Colonic mucosa (tissue), 4 donors: ENCODE measurements around the gene FILIP1. TPM values are rescaled to one million over a fixed set of nuclear protein-coding genes. Genes with fewer than 3 reads are reported as not detected.
"Not testable (repeated sequence)": the region's sequence is repeated elsewhere in the genome, so short reads cannot be mapped to it uniquely, and the experiment has no call there.

Experiments used
- DNase-seq: peaks from one replicate; pipeline ENCODE4 v3.0.0-alpha.2; 2020
- H3K27ac ChIP-seq: fragments of 200-600 bp; one replicate; pipeline ENCODE4 v1.8.0; 2021
- H3K27me3 ChIP-seq: fragments of 200-600 bp; one replicate; pipeline ENCODE4 v1.8.0; 2021
- H3K36me3 ChIP-seq: fragments of 200-600 bp; one replicate; pipeline ENCODE4 v1.8.0; 2021
- H3K4me1 ChIP-seq: fragments of 200-600 bp; one replicate; pipeline ENCODE4 v1.8.0; 2021; ENCODE audit warnings: mild to moderate bottlenecking
- H3K4me3 ChIP-seq: fragments of 200-600 bp; one replicate; pipeline ENCODE4 v1.8.0; 2021
- H3K9ac ChIP-seq, 2 donors: one replicate each; pipeline ENCODE4 v1.7.0; 2013; ENCODE audit warnings: control low read depth in 2 of 2, low read depth in 2 of 2, low read length in 2 of 2
- H3K9me3 ChIP-seq: fragments of 200-600 bp; one replicate; pipeline ENCODE4 v1.8.0; 2021
- CTCF ChIP-seq: fragments of 200-600 bp; IDR thresholded peaks from one replicate; pipeline ENCODE4 v1.8.0; 2022; ENCODE audit warnings: antibody characterized with exemption, mild to moderate bottlenecking
- intact Hi-C: fragments of 100-400 bp; cut with DNase I; formaldehyde crosslinking; loops from one replicate; pipeline ENCODE4 v1.14.1; 2022
- total RNA-seq, 2 donors: library from RNA; stranded (reverse); fragmentation: NEBNext Ultra II Directional in 1 of 2; extraction: Animal tissue kit (Norgen Biotek cat#: 25700) in 1 of 2; gene quantifications; one replicate each; pipeline ENCODE4 v1.2.1, GENCODE V29; 2021
- donor health status: healthy.
- donor health status: DM: no; HTN: no; CAD: no.
- donor health status: DM: no; HTN: no; CAD: no.

FILIP1 gene
- total RNA-seq, 2 donors from 2014 or later: 0.57 to 6.5 TPM

- intact Hi-C loops: no loop called here
- H3K9ac ChIP-seq: no peak overlapping the region
- no peak overlapping the region for H3K4me3 ChIP-seq
- H3K27ac ChIP-seq: no peak overlapping the region
- no peaks in the 10 kb centered on the region for H3K4me1 ChIP-seq
- no peaks in the 10 kb centered on the region for H3K27me3 ChIP-seq
- H3K36me3 ChIP-seq: no peaks in the 10 kb centered on the region
- no peak for DNase-seq
- no peak for TF ChIP-seq CTCF
- H3K9me3 ChIP-seq: no peaks in the 10 kb centered on the region
These were observed 48.7 kb downstream of the FILIP1 start for GRCh38 chr6:75444899-75445298.

GRCh38 chr6:75441883-75442282 lies 51.7 kb downstream of the FILIP1 start:
- H3K4me3 ChIP-seq, H3K9me3 ChIP-seq, H3K27ac ChIP-seq, H3K27me3 ChIP-seq, H3K4me1 ChIP-seq, H3K36me3 ChIP-seq, intact Hi-C loops, H3K9ac ChIP-seq, DNase-seq: not testable (repeated sequence)

GRCh38 chr6:75441479-75441878 lies 52.1 kb downstream of the FILIP1 start:
- DNase-seq, H3K9me3 ChIP-seq, H3K4me1 ChIP-seq, H3K27ac ChIP-seq, intact Hi-C loops, H3K4me3 ChIP-seq, H3K36me3 ChIP-seq, H3K27me3 ChIP-seq, H3K9ac ChIP-seq: not testable (repeated sequence)

- H3K36me3 ChIP-seq: no peaks in the 10 kb centered on the region
- H3K4me1 ChIP-seq: no peaks in the 10 kb centered on the region
- no peak overlapping the region for H3K27ac ChIP-seq
- H3K9me3 ChIP-seq: no peaks in the 10 kb centered on the region
- no peaks in the 10 kb centered on the region for H3K27me3 ChIP-seq
- intact Hi-C loops: no loop called here
- H3K9ac ChIP-seq: no peak overlapping the region
- H3K4me3 ChIP-seq: no peak overlapping the region
- TF ChIP-seq CTCF: no peak
- DNase-seq: no peak
These were observed 55.0 kb downstream of the FILIP1 start for GRCh38 chr6:75438442-75439116.

GRCh38 chr6:75438013-75438431 lies 55.6 kb downstream of the FILIP1 start:
- no peak for DNase-seq
- Histone ChIP-seq H3K9me3 (no peaks in the 10 kb centered on the region), H3K36me3 (no peaks in the 10 kb centered on the region), H3K27me3 (no peaks in the 10 kb centered on the region), H3K4me3 (no peak overlapping the region), H3K4me1 (no peaks in the 10 kb centered on the region), H3K9ac (no peak overlapping the region), H3K27ac (peak overlapping the region; percentile 7)
- intact Hi-C loops: no loop called here
- TF ChIP-seq CTCF: no peak

GRCh38 chr6:75437421-75437891 lies 56.1 kb downstream of the FILIP1 start:
- Histone ChIP-seq H3K9ac (no peak overlapping the region), H3K4me1 (no peaks in the 10 kb centered on the region), H3K27ac (peak overlapping the region; percentile 7), H3K36me3 (no peaks in the 10 kb centered on the region), H3K27me3 (no peaks in the 10 kb centered on the region), H3K9me3 (no peaks in the 10 kb centered on the region), H3K4me3 (no peak overlapping the region)
- intact Hi-C loops: no loop called here
- DNase-seq: no peak
- no peak for TF ChIP-seq CTCF
